Activated T-helper 2 cell treated with anti-CD3 and anti-CD28 coated beads, Interferon-gamma antibody, Interleukin-2, Interleukin-4, amounts not matched to agents 10 μg/mL and 5 μg/mL and 100 μg/mL, durations not matched to agents 14 hours and 24 hours and 36 hours (primary cell): ENCODE measurements around the gene TRAF4. TPM values are rescaled to one million over a fixed set of nuclear protein-coding genes. Genes with fewer than 3 reads are reported as not detected.

Source experiments
- DNase-seq: peaks from one replicate; pipeline ENCODE4 v3.0.0; 2021; ENCODE audit warnings: low spot score
- H3K27ac Mint-ChIP-seq: one replicate; pipeline ENCODE4 v1.8.0; 2021; ENCODE audit warnings: mixed read lengths
- H3K27me3 Mint-ChIP-seq: one replicate; pipeline ENCODE4 v1.8.0; 2021; ENCODE audit warnings: low read depth, mixed read lengths
- H3K36me3 Mint-ChIP-seq: one replicate; pipeline ENCODE4 v1.8.0; 2021; ENCODE audit warnings: low read depth, mixed read lengths
- H3K4me1 Mint-ChIP-seq: one replicate; pipeline ENCODE4 v1.8.0; 2021; ENCODE audit warnings: low read depth, mixed read lengths
- H3K4me3 Mint-ChIP-seq: one replicate; pipeline ENCODE4 v1.8.0; 2021; ENCODE audit warnings: low read depth, mild to moderate bottlenecking, moderate library complexity, mixed read lengths
- H3K9me3 Mint-ChIP-seq: one replicate; pipeline ENCODE4 v1.8.0; 2021; ENCODE audit warnings: mixed read lengths
- intact Hi-C: fragments of 100-400 bp; cut with micrococcal nuclease; formaldehyde crosslinking; loops from one replicate; pipeline ENCODE4 v1.15.1; 2023
- total RNA-seq: library from RNA; stranded (reverse); gene quantifications from 2 replicates; pipeline ENCODE4 v1.2.3, GENCODE V29; 2022

The TRAF4 gene
- total RNA-seq, 1 donor from 2014 or later: 129 TPM

DNA sequence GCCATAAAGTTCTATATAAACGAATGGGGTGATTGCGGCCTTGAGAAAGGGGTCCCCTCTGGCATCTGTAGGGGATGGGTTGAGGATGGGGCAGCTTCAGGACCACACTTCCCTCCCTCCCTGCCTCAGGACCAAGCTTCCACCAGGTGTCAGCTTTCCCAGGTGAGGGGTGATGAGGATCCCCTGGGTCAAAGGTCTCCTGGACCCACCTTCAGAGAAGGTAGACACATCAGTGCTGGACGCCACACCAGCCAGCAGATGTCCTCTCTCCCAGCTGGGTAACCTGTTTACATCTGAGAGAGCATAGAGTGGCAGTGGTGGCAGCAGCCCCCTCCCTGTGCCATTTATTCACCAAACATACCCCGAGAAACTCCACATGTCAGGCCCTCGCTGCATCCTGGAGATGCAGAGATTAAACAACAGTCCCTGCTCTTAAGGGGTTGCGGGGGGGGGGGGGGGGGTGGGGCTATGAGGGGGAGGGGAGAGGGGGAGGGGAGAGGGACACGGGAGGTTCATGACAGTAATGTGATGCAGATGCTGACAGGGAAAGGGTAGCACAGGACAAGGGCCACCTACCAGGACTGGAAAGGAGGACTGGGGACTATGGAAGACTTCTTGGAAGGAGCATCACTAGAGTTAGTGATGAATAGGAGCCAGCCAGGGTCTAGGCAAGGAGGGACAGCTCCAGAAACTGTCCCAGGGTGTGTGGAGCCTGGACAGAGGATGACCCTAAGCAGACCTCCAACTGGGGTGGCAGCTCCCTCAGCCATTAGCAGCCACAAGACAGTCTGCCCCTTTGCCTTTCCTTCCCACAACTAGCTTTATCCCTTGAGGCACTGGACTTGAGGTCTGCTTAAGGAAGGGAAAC, 37.1 kb upstream of the TRAF4 start:
- intact Hi-C loops: no loop called here
- no peak overlapping the region for H3K27ac Mint-ChIP-seq
- H3K9me3 Mint-ChIP-seq: no peaks in the 10 kb centered on the region
- no peaks in the 10 kb centered on the region for H3K27me3 Mint-ChIP-seq
- H3K4me1 Mint-ChIP-seq: peaks cover 2% of the 10 kb centered on the region
- no peak for DNase-seq
- no peak overlapping the region for H3K4me3 Mint-ChIP-seq
- peaks cover 27% of the 10 kb centered on the region for H3K36me3 Mint-ChIP-seq

DNA sequence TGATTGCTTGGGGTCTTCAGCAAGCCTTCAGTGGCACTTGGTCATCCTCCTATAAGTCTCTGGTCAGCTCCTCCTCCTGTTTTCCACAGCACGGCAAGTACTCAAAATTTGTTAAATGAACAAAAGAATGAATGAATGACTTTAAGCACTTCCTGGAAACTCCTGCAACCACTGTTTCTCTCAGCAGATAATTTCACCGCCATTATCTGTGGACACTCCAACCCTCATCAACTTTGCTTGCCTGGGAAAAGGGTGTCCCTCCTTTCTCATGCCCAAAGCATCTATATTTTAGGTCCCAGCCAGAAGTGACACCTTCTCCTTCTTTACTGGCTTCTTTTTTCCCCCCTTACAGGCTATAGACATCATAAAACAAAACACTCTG, 36.5 kb upstream of the TRAF4 start:
- H3K4me3 Mint-ChIP-seq: no peak overlapping the region
- H3K27me3 Mint-ChIP-seq: no peaks in the 10 kb centered on the region
- H3K9me3 Mint-ChIP-seq: no peaks in the 10 kb centered on the region
- DNase-seq: no peak
- intact Hi-C loops: no loop called here
- peaks cover 23% of the 10 kb centered on the region for H3K36me3 Mint-ChIP-seq
- H3K27ac Mint-ChIP-seq: peak overlapping the region; percentile 17
- peaks cover 4% of the 10 kb centered on the region for H3K4me1 Mint-ChIP-seq

DNA sequence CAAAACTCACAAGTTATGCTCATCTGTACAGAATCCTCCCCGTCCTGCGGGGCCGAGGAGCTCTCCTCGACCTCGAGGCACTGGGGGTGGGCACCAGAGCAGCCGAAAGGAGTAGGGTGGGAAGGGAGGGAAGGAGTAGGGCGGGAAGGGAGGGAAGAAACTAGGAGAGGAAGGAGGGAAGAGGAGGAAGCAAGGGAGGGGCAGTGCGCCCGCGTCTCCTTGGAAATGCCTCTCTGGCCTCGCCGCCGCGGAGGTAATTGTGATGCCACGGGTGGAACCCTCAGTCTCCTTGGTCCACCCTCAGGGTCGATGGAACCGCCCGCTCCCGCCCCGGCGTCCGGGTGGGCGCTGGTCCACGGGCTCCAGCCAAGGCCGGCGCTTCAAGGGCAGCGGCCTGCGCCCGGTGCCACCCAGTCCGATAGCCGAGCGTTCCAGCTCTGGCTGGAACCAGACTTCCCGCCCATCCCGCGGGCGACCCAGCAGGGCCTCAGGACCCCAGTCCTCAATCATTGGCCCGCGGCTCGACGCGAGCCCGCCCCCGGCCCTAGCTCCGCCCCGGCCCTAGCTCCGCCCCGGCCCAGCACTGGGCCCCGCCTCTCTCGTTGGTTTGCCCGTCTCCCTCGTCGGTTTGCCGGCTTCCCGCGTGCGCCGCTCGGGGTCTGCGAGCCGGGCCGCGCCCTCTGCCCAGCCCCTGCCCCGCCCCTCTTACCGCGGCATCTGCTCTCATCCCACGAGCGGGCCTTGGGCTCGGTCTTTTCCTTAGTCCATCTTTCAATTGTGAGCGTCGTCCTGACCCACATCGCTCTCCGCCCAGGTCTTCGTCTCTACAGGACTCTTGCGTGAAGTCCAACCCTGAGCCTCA, 32.7 kb upstream of the TRAF4 start:
- intact Hi-C loops: loop anchor here (5.0 kb wide), 1 partner anchor 49 kb away; the partner anchor contains the start of genes SDF2 and SUPT6H
- H3K36me3 Mint-ChIP-seq: peaks cover 2% of the 10 kb centered on the region
- peak overlapping the region; percentile 96 for H3K27ac Mint-ChIP-seq
- DNase-seq: peak; percentile 92
- H3K27me3 Mint-ChIP-seq: peaks cover 4% of the 10 kb centered on the region
- H3K4me1 Mint-ChIP-seq: peaks cover 7% of the 10 kb centered on the region
- peak overlapping the region; percentile 88 for H3K4me3 Mint-ChIP-seq
- no peaks in the 10 kb centered on the region for H3K9me3 Mint-ChIP-seq

DNA sequence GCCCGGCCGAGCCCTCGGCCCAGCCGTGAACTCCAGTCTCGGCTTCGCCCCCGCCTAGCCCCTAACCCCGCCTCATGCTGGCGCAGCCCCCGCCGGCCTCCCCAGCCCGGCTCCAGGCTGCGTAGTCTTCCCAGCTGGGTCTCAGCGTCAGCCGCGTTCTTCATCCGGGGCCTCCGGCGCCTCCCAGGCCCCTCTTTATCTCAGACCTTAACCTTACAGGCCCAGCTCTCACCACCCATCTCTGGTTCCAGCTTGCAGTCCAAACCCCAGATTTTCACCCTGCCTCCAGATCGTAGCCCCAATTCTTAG, 32.1 kb upstream of the TRAF4 start, which contains the start of gene PROCA1:
Gene PROCA1 (minus strand): TSS at position 166 of the 309 bp plus-strand sequence. CDS start 228 bp downstream, outside the sequence.
- Mint-ChIP-seq H3K4me1 (peaks cover 7% of the 10 kb centered on the region), H3K9me3 (no peaks in the 10 kb centered on the region), H3K4me3 (peak within 1 kb of the TSS; percentile 88), H3K27ac (peak within 1 kb of the TSS; percentile 96), H3K27me3 (peaks cover 6% of the 10 kb centered on the region), H3K36me3 (no peaks in the 10 kb centered on the region)
- intact Hi-C loops: loop anchor here (5.0 kb wide), 1 partner anchor 49 kb away; the partner anchor contains the start of genes SDF2 and SUPT6H
- no peak for DNase-seq

DNA sequence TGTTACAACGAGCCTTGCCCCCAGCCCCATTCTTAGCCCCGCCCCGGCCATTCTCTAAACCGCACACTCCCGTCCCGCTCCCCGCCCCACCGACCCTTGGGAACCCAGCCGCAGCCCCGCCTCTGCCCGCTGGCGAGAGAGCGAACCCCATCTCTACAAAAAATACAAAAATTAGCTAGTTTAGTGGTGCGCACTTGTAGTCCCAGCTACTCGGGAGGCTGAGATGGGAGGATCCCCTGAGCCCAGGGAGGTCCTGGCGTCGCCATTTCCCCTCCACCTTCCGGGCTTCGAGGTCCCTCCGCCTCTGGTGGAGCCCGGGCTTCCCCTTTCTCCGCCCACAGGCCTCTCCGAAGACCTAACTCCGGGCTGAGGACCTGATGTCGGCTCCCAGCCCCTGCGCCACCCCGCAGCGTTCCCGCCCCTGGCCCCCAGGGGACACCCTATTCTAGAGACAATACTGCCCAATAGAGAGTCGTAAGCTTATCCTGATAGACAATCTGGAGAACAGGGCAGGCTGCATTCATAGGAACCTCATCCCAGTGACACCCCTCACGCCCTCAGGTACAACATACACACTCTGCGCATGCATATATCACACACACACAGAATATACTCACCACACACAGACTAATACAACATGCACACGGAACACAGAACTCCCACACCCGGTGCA, 31.6 kb upstream of the TRAF4 start:
- peak overlapping the region; percentile 96 for H3K27ac Mint-ChIP-seq
- peak; percentile 66 for DNase-seq
- no peaks in the 10 kb centered on the region for H3K36me3 Mint-ChIP-seq
- H3K9me3 Mint-ChIP-seq: no peaks in the 10 kb centered on the region
- peaks cover 6% of the 10 kb centered on the region for H3K27me3 Mint-ChIP-seq
- intact Hi-C loops: loop anchor here (5.0 kb wide), 1 partner anchor 50 kb away; the partner anchor contains the start of genes SDF2 and SUPT6H
- peak overlapping the region; percentile 88 for H3K4me3 Mint-ChIP-seq
- peaks cover 7% of the 10 kb centered on the region for H3K4me1 Mint-ChIP-seq

DNA sequence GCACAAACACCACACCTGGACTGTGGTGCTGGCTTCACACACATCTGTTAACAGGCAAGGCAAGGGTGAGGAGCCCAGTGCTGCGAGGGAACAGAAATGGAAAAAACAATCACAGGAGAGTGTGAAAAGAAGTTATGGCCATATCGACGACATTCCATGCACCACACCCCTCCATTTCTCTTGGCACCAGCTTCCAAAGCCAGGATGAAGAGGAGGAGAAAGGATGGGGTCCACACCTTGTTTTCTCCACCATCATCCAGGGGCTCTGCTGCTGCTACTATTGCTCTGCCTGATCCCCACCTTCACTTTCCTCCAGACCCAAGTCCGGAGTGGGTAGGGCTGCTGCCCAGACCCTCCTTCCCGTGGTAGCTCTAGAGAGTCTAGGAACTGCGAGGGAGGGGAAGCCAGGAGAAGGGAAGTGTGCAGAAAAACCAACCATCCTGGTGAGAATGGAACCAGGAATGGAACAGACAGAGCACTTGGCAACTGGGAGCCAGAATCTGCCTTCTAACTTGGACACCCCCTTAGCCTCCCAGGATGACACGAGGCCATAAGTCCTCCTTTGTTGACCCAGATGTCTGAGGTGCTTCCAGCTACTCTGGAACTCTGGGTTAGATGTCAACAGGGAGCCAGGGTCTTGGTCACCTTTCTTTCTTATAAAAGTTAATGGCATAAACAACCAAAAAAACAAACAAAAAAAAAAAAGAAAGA, 31.0 kb upstream of the TRAF4 start:
- Mint-ChIP-seq H3K27ac (peak overlapping the region; percentile 96), H3K36me3 (no peaks in the 10 kb centered on the region), H3K4me1 (peaks cover 7% of the 10 kb centered on the region), H3K9me3 (no peaks in the 10 kb centered on the region), H3K4me3 (peak overlapping the region; percentile 88), H3K27me3 (peaks cover 6% of the 10 kb centered on the region)
- intact Hi-C loops: loop anchor here (5.0 kb wide), 1 partner anchor 51 kb away; the partner anchor contains the start of genes SDF2 and SUPT6H
- no peak for DNase-seq

DNA sequence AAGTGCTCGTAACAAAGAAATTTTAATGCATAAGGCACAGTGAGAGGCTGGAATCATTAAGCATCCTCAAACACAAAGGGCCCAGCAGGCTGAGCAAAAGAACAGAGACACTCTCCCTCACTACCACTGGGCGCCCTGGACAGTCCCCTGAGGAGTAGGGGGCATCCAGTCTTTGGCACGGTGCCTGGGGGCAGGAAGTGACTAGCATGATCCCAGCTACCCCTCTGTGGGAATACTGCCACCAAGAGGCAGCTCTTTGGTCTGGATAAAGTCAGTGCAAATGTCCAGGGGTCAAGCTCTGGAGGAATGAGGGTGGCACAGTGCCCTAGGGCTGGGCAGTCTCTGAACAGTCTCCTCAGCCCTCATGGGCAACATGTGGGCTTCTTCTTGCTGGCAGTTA, 29.5 kb upstream of the TRAF4 start:
- H3K9me3 Mint-ChIP-seq: no peaks in the 10 kb centered on the region
- H3K4me1 Mint-ChIP-seq: peaks cover 17% of the 10 kb centered on the region
- intact Hi-C loops: loop anchor here (5.0 kb wide), 1 partner anchor 52 kb away; the partner anchor contains the start of genes SDF2 and SUPT6H
- no peak for DNase-seq
- peaks cover 14% of the 10 kb centered on the region for H3K27me3 Mint-ChIP-seq
- H3K36me3 Mint-ChIP-seq: no peaks in the 10 kb centered on the region
- no peak overlapping the region for H3K4me3 Mint-ChIP-seq
- no peak overlapping the region for H3K27ac Mint-ChIP-seq

DNA sequence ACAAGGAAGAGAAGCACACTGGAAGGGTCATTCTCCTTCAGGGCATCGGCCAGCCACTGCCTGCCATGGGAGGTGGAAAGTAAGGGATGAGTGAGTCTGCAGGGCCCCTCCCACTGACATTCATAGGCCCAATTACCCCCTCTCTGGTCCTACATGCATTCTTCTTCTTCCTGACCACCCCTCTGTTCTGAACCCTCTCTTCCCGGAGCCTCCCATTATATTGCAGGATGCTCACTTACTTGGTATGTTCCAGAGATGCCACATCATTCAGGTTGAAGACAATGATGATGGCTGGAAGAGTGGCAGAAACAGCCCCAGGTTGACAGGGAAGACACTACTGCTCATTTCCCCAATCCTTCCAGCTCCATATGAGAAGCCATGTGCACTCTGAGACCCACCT, 28.6 kb upstream of the TRAF4 start:
- H3K27me3 Mint-ChIP-seq: peaks cover 15% of the 10 kb centered on the region
- intact Hi-C loops: loop anchor here (5.0 kb wide), 1 partner anchor 37 kb away; no protein-coding TSS in a partner anchor
- H3K27ac Mint-ChIP-seq: no peak overlapping the region
- no peak for DNase-seq
- no peaks in the 10 kb centered on the region for H3K9me3 Mint-ChIP-seq
- no peak overlapping the region for H3K4me3 Mint-ChIP-seq
- peaks cover 6% of the 10 kb centered on the region for H3K36me3 Mint-ChIP-seq
- peaks cover 19% of the 10 kb centered on the region for H3K4me1 Mint-ChIP-seq

DNA sequence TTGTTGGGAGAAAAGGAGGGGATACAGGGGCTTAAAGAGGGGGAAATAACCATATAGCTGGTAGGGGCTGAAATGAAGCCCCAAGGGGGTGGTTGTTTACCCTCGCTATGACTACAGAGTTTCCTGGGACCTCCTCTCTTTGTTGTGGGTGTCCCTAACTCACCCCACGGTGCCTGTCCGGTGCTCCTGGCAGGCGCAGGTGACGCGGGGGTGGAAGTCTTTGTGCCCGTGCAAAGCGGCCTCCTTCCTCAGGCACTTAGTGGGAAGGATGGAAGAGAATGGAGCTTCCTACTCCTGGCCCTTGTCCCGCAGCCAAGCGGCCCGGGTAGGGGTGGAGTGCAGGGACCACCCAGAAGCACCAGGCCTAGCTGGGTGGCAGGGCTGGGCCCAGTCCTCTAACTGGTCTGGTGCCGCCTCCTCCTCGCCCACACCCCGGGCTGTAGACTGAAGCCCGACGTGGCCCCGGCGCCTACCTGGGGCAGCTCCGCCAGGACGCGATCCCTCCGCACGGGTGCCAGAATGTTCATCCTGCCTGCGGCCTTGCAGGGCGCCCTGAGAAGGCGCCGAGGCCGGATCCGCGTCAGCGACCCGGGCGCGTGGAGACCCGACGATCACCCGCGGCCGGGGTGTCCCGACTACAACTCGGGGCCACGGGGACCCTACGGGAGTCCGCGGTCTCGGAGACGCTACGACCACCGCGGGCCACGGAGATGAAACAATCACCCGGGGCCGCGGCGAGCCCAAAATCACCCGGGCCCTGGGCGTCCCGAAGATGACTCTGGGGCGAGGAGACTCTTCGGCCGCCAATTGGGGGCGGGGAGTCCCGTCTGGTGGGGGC, 26.9 kb upstream of the TRAF4 start:
- Mint-ChIP-seq H3K36me3 (peaks cover 23% of the 10 kb centered on the region), H3K27me3 (peaks cover 15% of the 10 kb centered on the region), H3K9me3 (no peaks in the 10 kb centered on the region), H3K27ac (no peak overlapping the region), H3K4me3 (peak overlapping the region; percentile 52), H3K4me1 (peaks cover 26% of the 10 kb centered on the region)
- intact Hi-C loops: loop anchor here (5.0 kb wide), 1 partner anchor 35 kb away; no protein-coding TSS in a partner anchor
- no peak for DNase-seq

DNA sequence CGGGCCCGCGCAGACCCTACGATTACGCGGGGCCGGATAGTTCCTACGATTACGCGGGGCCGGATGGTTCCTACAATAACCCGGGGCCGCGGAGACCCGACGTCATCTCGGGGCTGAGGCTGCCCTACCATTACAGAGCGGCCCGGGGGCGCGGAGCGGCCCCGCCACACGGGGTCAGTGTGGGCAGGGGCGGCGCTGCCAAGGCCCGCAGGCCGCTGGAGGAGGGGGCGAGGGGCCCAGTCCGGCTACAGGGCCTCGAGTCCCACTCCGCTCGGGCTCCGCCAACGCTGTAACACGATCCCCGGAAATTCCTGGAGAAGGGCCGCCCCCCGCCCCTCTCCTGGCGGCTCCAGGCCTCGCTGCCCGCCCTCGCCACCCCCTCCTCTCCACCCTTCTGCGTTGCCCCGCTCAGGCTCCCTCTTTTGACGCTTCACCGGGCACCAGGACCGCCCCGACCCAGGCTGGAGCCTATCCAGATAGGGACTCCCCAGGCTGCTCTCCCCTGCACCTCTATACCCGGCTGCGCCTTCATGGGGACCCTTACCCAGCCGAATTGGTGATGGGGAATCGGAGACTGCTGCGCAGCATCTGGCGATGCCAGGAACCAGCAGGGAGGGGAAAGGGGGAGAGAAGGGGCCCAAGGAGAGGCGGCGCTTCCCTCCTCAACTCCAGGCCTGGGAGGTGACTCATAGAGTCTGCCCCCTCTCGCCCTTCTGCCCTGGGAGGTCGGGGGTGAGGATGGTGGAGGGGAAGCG, 26.1 kb upstream of the TRAF4 start, which contains the start of gene RAB34:
Gene RAB34 (minus strand): TSS at position 291 of the 755 bp plus-strand sequence. CDS start 602 bp downstream, outside the sequence.
- Mint-ChIP-seq H3K27ac (peak within 1 kb of the TSS; percentile 84), H3K4me3 (peak within 1 kb of the TSS; percentile 83), H3K4me1 (peaks cover 28% of the 10 kb centered on the region), H3K36me3 (peaks cover 31% of the 10 kb centered on the region), H3K9me3 (no peaks in the 10 kb centered on the region), H3K27me3 (peaks cover 15% of the 10 kb centered on the region)
- intact Hi-C loops: loop anchor here (2.0 to 5.0 kb wide), 2 partner anchors 35 to 73 kb away; partner anchors contain the start of gene BLTP2
- no peak for DNase-seq
